Mesenchymal stem cell (in vitro differentiated cells and primary cell): ENCODE data around the gene LAMA4. TPM values are rescaled to one million over a fixed set of nuclear protein-coding genes. Genes with fewer than 3 reads are reported as not detected.

Experiments used
- DNase-seq: peaks from one replicate; pipeline ENCODE4 v3.0.0-alpha.2; 2013
- H2AFZ ChIP-seq: one replicate; pipeline ENCODE4 v1.6.1; 2013; ENCODE audit warnings: low read depth, mild to moderate bottlenecking, control low read depth, inconsistent platforms, low read length, moderate library complexity
- H2AK5ac ChIP-seq: 2 replicates; pipeline ENCODE4 v1.6.1; 2013; ENCODE audit warnings: low read length, moderate library complexity, mild to moderate bottlenecking, inconsistent platforms; ENCODE audit not compliant: severe bottlenecking
- H2BK120ac ChIP-seq: one replicate; pipeline ENCODE4 v1.6.1; 2013; ENCODE audit warnings: low read depth, mild to moderate bottlenecking, inconsistent platforms, low read length, moderate library complexity
- H2BK12ac ChIP-seq, 2 experiments: one replicate each; pipeline ENCODE4 v1.6.1; 2013; ENCODE audit warnings: inconsistent platforms in 2 of 2, low read length in 2 of 2, mild to moderate bottlenecking in 2 of 2, moderate library complexity in 2 of 2, control low read depth in 1 of 2
- H2BK15ac ChIP-seq: one replicate; pipeline ENCODE4 v1.6.1; 2013; ENCODE audit warnings: mild to moderate bottlenecking, low read depth, inconsistent platforms; ENCODE audit not compliant: poor library complexity, severe bottlenecking
- H2BK5ac ChIP-seq: 2 replicates; pipeline ENCODE4 v1.6.1; 2013; ENCODE audit warnings: low read depth, mild to moderate bottlenecking, low read length, control low read depth, inconsistent platforms; ENCODE audit not compliant: poor library complexity, severe bottlenecking
- H3K14ac ChIP-seq, 2 experiments: one replicate each; pipeline ENCODE4 v1.6.1; 2013; ENCODE audit warnings: inconsistent platforms in 2 of 2, low read length in 2 of 2, control low read depth in 1 of 2, mild to moderate bottlenecking in 1 of 2, moderate library complexity in 1 of 2
- H3K18ac ChIP-seq, 2 experiments: one replicate each; pipeline ENCODE4 v1.6.1; 2013; ENCODE audit warnings: inconsistent platforms in 2 of 2, low read length in 2 of 2, control low read depth in 1 of 2, low read depth in 1 of 2, mild to moderate bottlenecking in 1 of 2
- H3K23ac ChIP-seq, 2 experiments: one replicate each; pipeline ENCODE4 v1.6.1; 2013; ENCODE audit warnings: inconsistent platforms in 2 of 2, low read length in 2 of 2, mild to moderate bottlenecking in 2 of 2, moderate library complexity in 2 of 2, control low read depth in 1 of 2
- H3K27ac ChIP-seq: 2 replicates; pipeline ENCODE4 v1.5.1; 2013; ENCODE audit warnings: mild to moderate bottlenecking, moderate library complexity, low read length, control low read depth, inconsistent platforms; ENCODE audit not compliant: poor library complexity, severe bottlenecking
- H3K27me3 ChIP-seq, 2 experiments: 2 replicates each; pipeline versions ENCODE4 v1.6.1 to v1.7.0; 2013; ENCODE audit warnings: low read length in 2 of 2, mild to moderate bottlenecking in 2 of 2, moderate library complexity in 2 of 2, control low read depth in 1 of 2, inconsistent platforms in 1 of 2; ENCODE audit not compliant: control insufficient read depth in 1 of 2, insufficient read depth in 1 of 2
- H3K36me3 ChIP-seq, 2 experiments: 2 replicates each; pipeline versions ENCODE4 v1.6.1 to v1.7.0; 2013; ENCODE audit warnings: low read length in 2 of 2, control low read depth in 1 of 2, inconsistent platforms in 1 of 2, low read depth in 1 of 2, mild to moderate bottlenecking in 1 of 2; ENCODE audit not compliant: insufficient read depth in 2 of 2, control insufficient read depth in 1 of 2
- H3K4ac ChIP-seq, 2 experiments: one replicate each; pipeline ENCODE4 v1.6.1; 2013; ENCODE audit warnings: inconsistent platforms in 2 of 2, low read length in 2 of 2, mild to moderate bottlenecking in 2 of 2, moderate library complexity in 2 of 2, control low read depth in 1 of 2, low read depth in 1 of 2
- H3K4me1 ChIP-seq: 2 replicates; pipeline ENCODE4 v1.6.1; 2013; ENCODE audit warnings: low read depth, low read length, control low read depth; ENCODE audit not compliant: control insufficient read depth, insufficient read depth
- H3K4me2 ChIP-seq: 2 replicates; pipeline ENCODE4 v1.6.1; 2013; ENCODE audit warnings: low read length, mild to moderate bottlenecking, inconsistent platforms; ENCODE audit not compliant: poor library complexity, severe bottlenecking
- H3K4me3 ChIP-seq, 2 experiments: 2 replicates each; pipeline versions ENCODE4 v1.5.1 to v1.7.0; 2013; ENCODE audit warnings: low read length in 2 of 2, mild to moderate bottlenecking in 2 of 2, control low read depth in 1 of 2, low read depth in 1 of 2; ENCODE audit not compliant: insufficient read depth in 1 of 2
- H3K79me1 ChIP-seq: replicated peaks from 2 replicates; pipeline ENCODE4 v1.6.1; 2013; ENCODE audit warnings: mild to moderate bottlenecking, control low read depth, low read length, inconsistent platforms; ENCODE audit not compliant: poor library complexity, severe bottlenecking
- H3K9ac ChIP-seq: 2 replicates; pipeline ENCODE4 v1.7.0; 2013; ENCODE audit warnings: mild to moderate bottlenecking, low read length, moderate library complexity
- H3K9me3 ChIP-seq: 2 replicates; pipeline ENCODE4 v1.7.0; 2013; ENCODE audit warnings: mild to moderate bottlenecking, low read length; ENCODE audit not compliant: control insufficient read depth
- H4K8ac ChIP-seq: one replicate; pipeline ENCODE4 v1.6.1; 2013; ENCODE audit warnings: inconsistent platforms, mild to moderate bottlenecking, low read length, moderate library complexity
- H4K91ac ChIP-seq: one replicate; pipeline ENCODE4 v1.6.1; 2013; ENCODE audit warnings: mild to moderate bottlenecking, low read length, inconsistent platforms
- WGBS: methylation state at CpG from one replicate; pipeline ENCODE4 v1.1.7; 2013; ENCODE audit warnings: mixed read lengths; 5-methylcytosine and 5-hydroxymethylcytosine counted together
- small RNA-seq: library from polyadenylated mRNA; stranded (forward); fragments of <200 nt; extraction: miRNeasy Mini kit (QIAGEN cat#:217004); gene quantifications from one replicate; pipeline ENCODE3, GENCODE V24; 2013; ENCODE audit warnings: low read depth

The LAMA4 gene

GRCh38 chr6:112065426-112065986 lies 188.9 kb downstream of the LAMA4 start:
- no peak overlapping the region for H3K23ac ChIP-seq
- no peak overlapping the region for H2BK12ac ChIP-seq
- H3K14ac ChIP-seq = no peak overlapping the region
- H2BK15ac ChIP-seq = no peak overlapping the region
- no peak overlapping the region for H3K4me3 ChIP-seq
- no peak overlapping the region for H3K18ac ChIP-seq
- H2BK5ac ChIP-seq = no peak overlapping the region
- peaks cover 0 to 18% of the 10 kb centered on the region in 2 experiments for H3K36me3 ChIP-seq
- no peaks in the 10 kb centered on the region for H3K27me3 ChIP-seq
- H4K8ac ChIP-seq = no peak overlapping the region
- H3K4ac ChIP-seq = no peak overlapping the region
- H3K4me1 ChIP-seq = peaks cover 2% of the 10 kb centered on the region
- H3K4me2 ChIP-seq = no peak overlapping the region
- no peak overlapping the region for H3K27ac ChIP-seq
- H3K9ac ChIP-seq = no peak overlapping the region
- H3K79me1 ChIP-seq = no peaks in the 10 kb centered on the region
- no peak overlapping the region for H2AK5ac ChIP-seq
- H2AFZ ChIP-seq = no peak overlapping the region
- H2BK120ac ChIP-seq = no peak overlapping the region
- H4K91ac ChIP-seq = no peak overlapping the region
- WGBS = 64% methylated on average over 4 of the region's 6 CpGs
- H3K9me3 ChIP-seq = no peaks in the 10 kb centered on the region
- DNase-seq = peak; percentile 19

- Histone ChIP-seq H2BK5ac (no peak overlapping the region), H3K79me1 (no peaks in the 10 kb centered on the region), H2BK120ac (no peak overlapping the region), H4K8ac (no peak overlapping the region), H3K18ac (no peak overlapping the region), H3K27ac (no peak overlapping the region), H3K4me1 (peaks cover 2% of the 10 kb centered on the region), H3K9ac (no peak overlapping the region), H4K91ac (no peak overlapping the region), H2AK5ac (no peak overlapping the region), H2AFZ (no peak overlapping the region), H3K23ac (no peak overlapping the region), H2BK15ac (no peak overlapping the region), H2BK12ac (no peak overlapping the region), H3K4me2 (no peak overlapping the region), H3K4ac (no peak overlapping the region), H3K4me3 (no peak overlapping the region), H3K27me3 (no peaks in the 10 kb centered on the region), H3K36me3 (peaks cover 0 to under 1% of the 10 kb centered on the region in 2 experiments), H3K9me3 (no peaks in the 10 kb centered on the region), H3K14ac (no peak overlapping the region)
- WGBS = 90% methylated on average over 2 of the region's 3 CpGs
- no peak for DNase-seq
These were observed 191.4 kb downstream of the LAMA4 start for GRCh38 chr6:112062966-112063365.

- Histone ChIP-seq H3K4ac (no peak overlapping the region), H3K79me1 (no peaks in the 10 kb centered on the region), H3K9ac (no peak overlapping the region)
These were observed 192.8 kb downstream of the LAMA4 start for GRCh38 chr6:112061605-112062004.

More at GRCh38 chr6:112061605-112062004, 192.8 kb downstream of the LAMA4 start:
- no peak overlapping the region for H2BK120ac ChIP-seq
- peaks cover 0 to 7% of the 10 kb centered on the region in 2 experiments for H3K27me3 ChIP-seq
- no peaks in the 10 kb centered on the region for H3K9me3 ChIP-seq
- H3K4me2 ChIP-seq = no peak overlapping the region
- H3K36me3 ChIP-seq = no peaks in the 10 kb centered on the region
- H3K4me1 ChIP-seq = peaks cover 2% of the 10 kb centered on the region
- H2AFZ ChIP-seq = no peak overlapping the region
- H4K91ac ChIP-seq = no peak overlapping the region
- no peak overlapping the region for H3K18ac ChIP-seq
- no peak overlapping the region for H4K8ac ChIP-seq
- 91% methylated on average over 4 of the region's 4 CpGs for WGBS
- no peak overlapping the region for H2BK15ac ChIP-seq
- no peak for DNase-seq
- no peak overlapping the region for H3K14ac ChIP-seq
- H2BK5ac ChIP-seq = no peak overlapping the region
- H3K4me3 ChIP-seq = no peak overlapping the region
- H3K27ac ChIP-seq = no peak overlapping the region
- no peak overlapping the region for H2BK12ac ChIP-seq
- no peak overlapping the region for H3K23ac ChIP-seq
- no peak overlapping the region for H2AK5ac ChIP-seq

Small RNAs within 50 kb of the gene (small RNA-seq; reads per million reads assigned to genes)
- gene RNU6-1226P = not detected
